Mesenchymal stem cell (in vitro differentiated cells and primary cell): ENCODE measurements around the gene UCN.

ENCODE experiments used
- DNase-seq: peaks from one replicate; pipeline ENCODE4 v3.0.0-alpha.2; 2013
- H2AFZ ChIP-seq: one replicate; pipeline ENCODE4 v1.6.1; 2013; ENCODE audit warnings: low read depth, mild to moderate bottlenecking, control low read depth, inconsistent platforms, low read length, moderate library complexity
- H2AK5ac ChIP-seq: 2 replicates; pipeline ENCODE4 v1.6.1; 2013; ENCODE audit warnings: low read length, moderate library complexity, mild to moderate bottlenecking, inconsistent platforms; ENCODE audit not compliant: severe bottlenecking
- H2BK120ac ChIP-seq: one replicate; pipeline ENCODE4 v1.6.1; 2013; ENCODE audit warnings: low read depth, mild to moderate bottlenecking, inconsistent platforms, low read length, moderate library complexity
- H2BK12ac ChIP-seq, 2 experiments: one replicate each; pipeline ENCODE4 v1.6.1; 2013; ENCODE audit warnings: inconsistent platforms in 2 of 2, low read length in 2 of 2, mild to moderate bottlenecking in 2 of 2, moderate library complexity in 2 of 2, control low read depth in 1 of 2
- H2BK15ac ChIP-seq: one replicate; pipeline ENCODE4 v1.6.1; 2013; ENCODE audit warnings: mild to moderate bottlenecking, low read depth, inconsistent platforms; ENCODE audit not compliant: poor library complexity, severe bottlenecking
- H2BK5ac ChIP-seq: 2 replicates; pipeline ENCODE4 v1.6.1; 2013; ENCODE audit warnings: low read depth, mild to moderate bottlenecking, low read length, control low read depth, inconsistent platforms; ENCODE audit not compliant: poor library complexity, severe bottlenecking
- H3K14ac ChIP-seq, 2 experiments: one replicate each; pipeline ENCODE4 v1.6.1; 2013; ENCODE audit warnings: inconsistent platforms in 2 of 2, low read length in 2 of 2, control low read depth in 1 of 2, mild to moderate bottlenecking in 1 of 2, moderate library complexity in 1 of 2
- H3K18ac ChIP-seq, 2 experiments: one replicate each; pipeline ENCODE4 v1.6.1; 2013; ENCODE audit warnings: inconsistent platforms in 2 of 2, low read length in 2 of 2, control low read depth in 1 of 2, low read depth in 1 of 2, mild to moderate bottlenecking in 1 of 2
- H3K23ac ChIP-seq, 2 experiments: one replicate each; pipeline ENCODE4 v1.6.1; 2013; ENCODE audit warnings: inconsistent platforms in 2 of 2, low read length in 2 of 2, mild to moderate bottlenecking in 2 of 2, moderate library complexity in 2 of 2, control low read depth in 1 of 2
- H3K27ac ChIP-seq: 2 replicates; pipeline ENCODE4 v1.5.1; 2013; ENCODE audit warnings: mild to moderate bottlenecking, moderate library complexity, low read length, control low read depth, inconsistent platforms; ENCODE audit not compliant: poor library complexity, severe bottlenecking
- H3K27me3 ChIP-seq, 2 experiments: 2 replicates each; pipeline versions ENCODE4 v1.6.1 to v1.7.0; 2013; ENCODE audit warnings: low read length in 2 of 2, mild to moderate bottlenecking in 2 of 2, moderate library complexity in 2 of 2, control low read depth in 1 of 2, inconsistent platforms in 1 of 2; ENCODE audit not compliant: control insufficient read depth in 1 of 2, insufficient read depth in 1 of 2
- H3K36me3 ChIP-seq, 2 experiments: 2 replicates each; pipeline versions ENCODE4 v1.6.1 to v1.7.0; 2013; ENCODE audit warnings: low read length in 2 of 2, control low read depth in 1 of 2, inconsistent platforms in 1 of 2, low read depth in 1 of 2, mild to moderate bottlenecking in 1 of 2; ENCODE audit not compliant: insufficient read depth in 2 of 2, control insufficient read depth in 1 of 2
- H3K4ac ChIP-seq, 2 experiments: one replicate each; pipeline ENCODE4 v1.6.1; 2013; ENCODE audit warnings: inconsistent platforms in 2 of 2, low read length in 2 of 2, mild to moderate bottlenecking in 2 of 2, moderate library complexity in 2 of 2, control low read depth in 1 of 2, low read depth in 1 of 2
- H3K4me1 ChIP-seq: 2 replicates; pipeline ENCODE4 v1.6.1; 2013; ENCODE audit warnings: low read depth, low read length, control low read depth; ENCODE audit not compliant: control insufficient read depth, insufficient read depth
- H3K4me2 ChIP-seq: 2 replicates; pipeline ENCODE4 v1.6.1; 2013; ENCODE audit warnings: low read length, mild to moderate bottlenecking, inconsistent platforms; ENCODE audit not compliant: poor library complexity, severe bottlenecking
- H3K4me3 ChIP-seq, 2 experiments: 2 replicates each; pipeline versions ENCODE4 v1.5.1 to v1.7.0; 2013; ENCODE audit warnings: low read length in 2 of 2, mild to moderate bottlenecking in 2 of 2, control low read depth in 1 of 2, low read depth in 1 of 2; ENCODE audit not compliant: insufficient read depth in 1 of 2
- H3K79me1 ChIP-seq: replicated peaks from 2 replicates; pipeline ENCODE4 v1.6.1; 2013; ENCODE audit warnings: mild to moderate bottlenecking, control low read depth, low read length, inconsistent platforms; ENCODE audit not compliant: poor library complexity, severe bottlenecking
- H3K9ac ChIP-seq: 2 replicates; pipeline ENCODE4 v1.7.0; 2013; ENCODE audit warnings: mild to moderate bottlenecking, low read length, moderate library complexity
- H3K9me3 ChIP-seq: 2 replicates; pipeline ENCODE4 v1.7.0; 2013; ENCODE audit warnings: mild to moderate bottlenecking, low read length; ENCODE audit not compliant: control insufficient read depth
- H4K8ac ChIP-seq: one replicate; pipeline ENCODE4 v1.6.1; 2013; ENCODE audit warnings: inconsistent platforms, mild to moderate bottlenecking, low read length, moderate library complexity
- H4K91ac ChIP-seq: one replicate; pipeline ENCODE4 v1.6.1; 2013; ENCODE audit warnings: mild to moderate bottlenecking, low read length, inconsistent platforms
- WGBS: methylation state at CpG from one replicate; pipeline ENCODE4 v1.1.7; 2013; ENCODE audit warnings: mixed read lengths; 5-methylcytosine and 5-hydroxymethylcytosine counted together

Gene UCN

DNA sequence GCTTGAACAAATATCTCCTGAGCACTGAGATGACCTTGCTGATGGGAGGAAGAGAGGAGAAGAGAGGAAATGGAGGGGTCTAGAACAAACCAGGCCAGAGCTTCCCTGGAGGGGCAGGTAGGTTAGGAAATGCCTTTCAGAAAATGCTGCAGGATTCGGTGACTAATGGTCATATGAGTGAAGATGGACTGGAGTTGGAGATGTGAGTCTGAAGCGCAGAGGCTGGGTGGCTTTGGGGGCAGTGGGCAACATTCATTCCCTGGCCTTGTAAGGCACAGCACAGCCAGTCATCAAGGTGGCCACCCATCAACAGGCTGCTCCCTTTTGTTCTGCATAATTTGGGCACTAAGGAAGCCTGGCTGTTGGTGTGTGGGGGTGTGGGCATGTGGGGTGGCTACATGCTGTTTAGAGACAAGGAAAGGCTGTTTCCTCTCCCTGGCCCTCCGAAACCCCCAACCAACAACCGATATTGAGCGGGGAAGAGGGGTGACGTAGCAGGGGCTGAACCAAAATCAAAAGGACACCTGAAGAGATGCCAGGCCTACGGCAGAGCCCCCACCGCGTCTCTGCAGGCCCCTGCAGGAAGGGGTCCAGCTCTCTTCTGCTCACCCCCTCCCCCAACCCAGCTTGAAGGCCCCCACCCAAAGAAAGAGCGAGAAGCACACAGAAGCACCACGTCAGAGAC lies 46.9 kb downstream of the UCN start:
- H3K4ac ChIP-seq = no peak overlapping the region
- no peaks in the 10 kb centered on the region for H3K79me1 ChIP-seq
- H2BK5ac ChIP-seq = no peak overlapping the region
- H4K8ac ChIP-seq = no peak overlapping the region
- 52% methylated on average over 10 of the region's 11 CpGs for WGBS
- H3K27me3 ChIP-seq = peaks cover 86 to 89% of the 10 kb centered on the region in 2 experiments
- H3K9me3 ChIP-seq = no peaks in the 10 kb centered on the region
- no peak overlapping the region for H4K91ac ChIP-seq
- DNase-seq = no peak
- H2BK15ac ChIP-seq = no peak overlapping the region
- no peak overlapping the region for H2BK120ac ChIP-seq
- H3K23ac ChIP-seq = no peak overlapping the region
- H3K4me1 ChIP-seq = peaks cover 29% of the 10 kb centered on the region
- no peak overlapping the region for H3K14ac ChIP-seq
- no peak overlapping the region for H3K18ac ChIP-seq
- H2BK12ac ChIP-seq = no peak overlapping the region
- H3K9ac ChIP-seq = no peak overlapping the region
- H3K4me2 ChIP-seq = no peak overlapping the region
- H3K27ac ChIP-seq = no peak overlapping the region
- no peaks in the 10 kb centered on the region for H3K36me3 ChIP-seq
- no peak overlapping the region for H2AFZ ChIP-seq
- no peak overlapping the region for H3K4me3 ChIP-seq
- no peak overlapping the region for H2AK5ac ChIP-seq

DNA sequence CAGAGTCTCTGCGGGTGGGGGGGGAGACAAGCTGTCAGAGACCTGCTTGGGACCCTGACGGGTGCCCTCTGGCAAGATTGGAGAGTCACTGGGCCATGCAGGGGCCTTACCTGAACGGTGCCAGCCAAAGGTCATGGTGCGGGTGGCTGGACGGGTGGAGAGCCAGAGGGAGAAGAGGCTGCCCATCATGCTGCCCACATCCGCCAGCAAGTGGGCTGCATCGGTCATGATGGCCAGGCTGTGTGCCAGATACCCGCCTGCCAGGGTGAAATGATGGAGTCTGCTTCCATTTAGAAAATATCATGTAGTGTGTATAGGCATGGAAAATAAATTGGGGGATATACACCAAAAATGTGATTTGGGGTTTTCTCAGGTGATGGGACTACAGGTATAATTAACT lies 50.2 kb downstream of the UCN start:
- H3K14ac ChIP-seq = no peak overlapping the region
- H4K8ac ChIP-seq = no peak overlapping the region

More for the DNA sequence above, 50.2 kb downstream of the UCN start:
- Histone ChIP-seq H2AK5ac (no peak overlapping the region), H3K18ac (no peak overlapping the region), H2AFZ (no peak overlapping the region), H4K91ac (no peak overlapping the region), H3K4me2 (no peak overlapping the region), H3K4me3 (no peak overlapping the region), H3K9ac (no peak overlapping the region), H2BK12ac (no peak overlapping the region), H3K4ac (no peak overlapping the region), H2BK5ac (no peak overlapping the region), H3K9me3 (no peaks in the 10 kb centered on the region), H3K36me3 (no peaks in the 10 kb centered on the region), H3K27me3 (peaks cover 62 to 76% of the 10 kb centered on the region in 2 experiments), H2BK120ac (no peak overlapping the region), H3K4me1 (peaks cover 12% of the 10 kb centered on the region), H2BK15ac (no peak overlapping the region), H3K79me1 (no peaks in the 10 kb centered on the region), H3K23ac (no peak overlapping the region), H3K27ac (no peak overlapping the region)
- WGBS = 89% methylated on average over 8 of the region's 8 CpGs
- DNase-seq = no peak
